HG02973 (cell line): ENCODE data around the gene PRKCSH.
"Not testable (repeated sequence)": the region's sequence is repeated elsewhere in the genome, so short reads cannot be mapped to it uniquely, and the experiment has no call there.

Experiments
- ATAC-seq: cut with Tn5 transposase; IDR thresholded peaks from one replicate; pipeline ENCODE4 v1.9.1; 2021; ENCODE audit warnings: moderate library complexity; ENCODE audit not compliant: unreplicated experiment

PRKCSH gene

GRCh38 chr19:11435057-11435832 is at the start of gene PRKCSH, which contains the start of gene ODAD3:
PRKCSH (plus strand) TSS chr19:11435635; CDS start chr19:11436118, 483 bp downstream.
ODAD3 (minus strand) TSS chr19:11435121; CDS start chr19:11435016, 105 bp downstream.
- ATAC-seq = peak; percentile 83

GRCh38 chr19:11387162-11388034 is 48.0 kb upstream of the PRKCSH start:
- ATAC-seq = no peak

- ATAC-seq = no peak
Measured at GRCh38 chr19:11390359-11390758, 45.1 kb upstream of the PRKCSH start.

GRCh38 chr19:11390933-11391680 is 44.3 kb upstream of the PRKCSH start:
- ATAC-seq = no peak

- no peak for ATAC-seq
Measured at GRCh38 chr19:11397089-11397610, 38.3 kb upstream of the PRKCSH start.

- ATAC-seq = no peak
Measured at GRCh38 chr19:11399667-11400066, 35.8 kb upstream of the PRKCSH start.

GRCh38 chr19:11400798-11401197 is 34.6 kb upstream of the PRKCSH start:
- ATAC-seq = no peak

- no peak for ATAC-seq
Measured at GRCh38 chr19:11401808-11402543, 33.5 kb upstream of the PRKCSH start.

- no peak for ATAC-seq
Measured at GRCh38 chr19:11404588-11405222, 30.7 kb upstream of the PRKCSH start.

GRCh38 chr19:11405846-11406643 is 29.4 kb upstream of the PRKCSH start:
- no peak for ATAC-seq

- ATAC-seq = not testable (repeated sequence)
Measured at GRCh38 chr19:11406703-11407236, 28.7 kb upstream of the PRKCSH start.

- ATAC-seq = no peak
Measured at GRCh38 chr19:11408591-11408990, 26.8 kb upstream of the PRKCSH start.

- no peak for ATAC-seq
Measured at GRCh38 chr19:11410682-11411081, 24.8 kb upstream of the PRKCSH start.

GRCh38 chr19:11414544-11414943 is 20.9 kb upstream of the PRKCSH start:
- ATAC-seq = no peak

GRCh38 chr19:11416346-11417052 is 18.9 kb upstream of the PRKCSH start:
- no peak for ATAC-seq

- ATAC-seq = no peak
Measured at GRCh38 chr19:11418094-11418548, 17.3 kb upstream of the PRKCSH start.

GRCh38 chr19:11418549-11419506 is 16.6 kb upstream of the PRKCSH start, which contains the start of gene RGL3:
RGL3 (minus strand) TSS chr19:11419314; CDS start chr19:11419278, 36 bp downstream.
- no peak for ATAC-seq
